HEK293T (cell line): Measurements from ENCODE around the gene TLE3.

ENCODE experiments used
- BHLHE40 ChIP-seq: fragments of 450-650 bp; IDR thresholded peaks from 2 replicates; pipeline ENCODE4 v1.6.1; 2016; ENCODE audit warnings: mild to moderate bottlenecking, moderate library complexity, borderline replicate concordance
- ELF4 ChIP-seq: fragments of 450-650 bp; IDR thresholded peaks from 2 replicates; pipeline ENCODE4 v1.6.1; 2017; ENCODE audit warnings: antibody characterized with exemption
- FOXA1 ChIP-seq: fragments of 450-650 bp; IDR thresholded peaks from 2 replicates; pipeline ENCODE4 v1.6.1; 2016; ENCODE audit warnings: mild to moderate bottlenecking
- FOXK2 ChIP-seq: fragments of 450-650 bp; IDR thresholded peaks from 2 replicates; pipeline ENCODE4 v1.6.1; 2016; ENCODE audit warnings: mild to moderate bottlenecking
- FOXM1 ChIP-seq: fragments of 450-650 bp; IDR thresholded peaks from 2 replicates; pipeline ENCODE4 v1.6.1; 2017; ENCODE audit warnings: mild to moderate bottlenecking, borderline replicate concordance
- HDGF ChIP-seq: fragments of 450-650 bp; IDR thresholded peaks from 2 replicates; pipeline ENCODE4 v1.6.1; 2017; ENCODE audit warnings: antibody characterized with exemption, borderline replicate concordance
- LEF1 ChIP-seq: fragments of 450-650 bp; IDR thresholded peaks from 2 replicates; pipeline ENCODE4 v1.6.1; 2017; ENCODE audit warnings: mild to moderate bottlenecking, borderline replicate concordance
- PKNOX1 ChIP-seq: fragments of 450-650 bp; IDR thresholded peaks from 2 replicates; pipeline ENCODE4 v1.6.1; 2016
- SP1 ChIP-seq: fragments of 450-650 bp; IDR thresholded peaks from 2 replicates; pipeline ENCODE4 v1.6.1; 2017
- SUZ12 ChIP-seq: fragments of 450-650 bp; IDR thresholded peaks from 2 replicates; pipeline ENCODE4 v1.6.1; 2016; ENCODE audit warnings: mild to moderate bottlenecking
- TARDBP ChIP-seq: fragments of 450-650 bp; IDR thresholded peaks from 2 replicates; pipeline ENCODE4 v1.6.1; 2016

- no peak for TF ChIP-seq ELF4
- no peak for TF ChIP-seq LEF1
- no peak for TF ChIP-seq HDGF
- no peak for TF ChIP-seq BHLHE40
- no peak for TF ChIP-seq TARDBP
- TF ChIP-seq SP1, result no peak
- no peak for TF ChIP-seq SUZ12
- no peak for TF ChIP-seq FOXK2
- TF ChIP-seq FOXA1, result no peak
- TF ChIP-seq FOXM1, result no peak
- no peak for TF ChIP-seq PKNOX1
Observed at GRCh38 chr15:70093070-70093469, 4.6 kb downstream of the TLE3 start.
